KBM-7 (cell line): ENCODE measurements around the gene SLC22A31.
"Not testable (repeated sequence)": the region's sequence is repeated elsewhere in the genome, so short reads cannot be mapped to it uniquely, and the experiment has no call there.

Source experiments
- DNase-seq: peaks from one replicate; pipeline ENCODE4 v3.0.0-alpha.2; 2015
- in situ Hi-C: fragments of 300-500 bp; cut with MboI; formaldehyde crosslinking; loops from 2 replicates; pipeline ENCODE4 v1.14.3; 2020; ENCODE audit warnings: low sequenced_read_pairs, low pct_unique_long_range_greater_than_20kb, mixed read lengths

The SLC22A31 gene

DNA sequence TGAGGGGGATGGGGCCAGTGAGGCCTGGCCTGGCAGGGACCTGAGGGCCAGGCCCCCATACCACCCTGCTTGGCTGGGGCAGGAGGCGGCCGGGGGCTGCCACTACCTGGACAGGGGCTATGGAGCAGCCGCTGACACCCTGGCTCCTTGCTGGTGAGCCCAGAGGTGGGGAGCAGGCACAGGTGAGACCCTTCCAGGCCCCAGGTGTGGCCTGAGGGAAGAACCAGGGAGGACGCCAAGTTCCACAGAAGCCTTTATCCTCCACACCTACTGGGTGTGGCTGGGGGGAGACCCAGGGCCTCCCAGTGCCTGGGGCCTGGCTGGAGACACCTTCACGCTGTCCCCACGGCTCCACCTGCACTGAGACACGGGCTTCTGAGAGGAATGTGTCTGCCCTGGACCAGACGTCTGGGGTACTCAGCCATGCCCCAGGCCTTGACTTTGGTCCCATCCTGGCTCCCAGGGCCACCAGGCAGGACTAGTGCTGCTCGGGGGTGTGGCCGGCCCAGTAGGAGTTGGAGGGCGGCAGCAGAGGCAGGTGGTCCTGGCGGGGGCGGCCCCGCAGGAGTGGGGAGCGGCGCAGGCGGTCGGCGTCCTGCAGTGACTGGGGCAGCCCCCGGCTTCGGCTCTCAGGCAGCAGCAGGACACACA, 4.7 kb downstream of the SLC22A31 start:
- in situ Hi-C loops: no loop called here
- DNase-seq: no peak

DNA sequence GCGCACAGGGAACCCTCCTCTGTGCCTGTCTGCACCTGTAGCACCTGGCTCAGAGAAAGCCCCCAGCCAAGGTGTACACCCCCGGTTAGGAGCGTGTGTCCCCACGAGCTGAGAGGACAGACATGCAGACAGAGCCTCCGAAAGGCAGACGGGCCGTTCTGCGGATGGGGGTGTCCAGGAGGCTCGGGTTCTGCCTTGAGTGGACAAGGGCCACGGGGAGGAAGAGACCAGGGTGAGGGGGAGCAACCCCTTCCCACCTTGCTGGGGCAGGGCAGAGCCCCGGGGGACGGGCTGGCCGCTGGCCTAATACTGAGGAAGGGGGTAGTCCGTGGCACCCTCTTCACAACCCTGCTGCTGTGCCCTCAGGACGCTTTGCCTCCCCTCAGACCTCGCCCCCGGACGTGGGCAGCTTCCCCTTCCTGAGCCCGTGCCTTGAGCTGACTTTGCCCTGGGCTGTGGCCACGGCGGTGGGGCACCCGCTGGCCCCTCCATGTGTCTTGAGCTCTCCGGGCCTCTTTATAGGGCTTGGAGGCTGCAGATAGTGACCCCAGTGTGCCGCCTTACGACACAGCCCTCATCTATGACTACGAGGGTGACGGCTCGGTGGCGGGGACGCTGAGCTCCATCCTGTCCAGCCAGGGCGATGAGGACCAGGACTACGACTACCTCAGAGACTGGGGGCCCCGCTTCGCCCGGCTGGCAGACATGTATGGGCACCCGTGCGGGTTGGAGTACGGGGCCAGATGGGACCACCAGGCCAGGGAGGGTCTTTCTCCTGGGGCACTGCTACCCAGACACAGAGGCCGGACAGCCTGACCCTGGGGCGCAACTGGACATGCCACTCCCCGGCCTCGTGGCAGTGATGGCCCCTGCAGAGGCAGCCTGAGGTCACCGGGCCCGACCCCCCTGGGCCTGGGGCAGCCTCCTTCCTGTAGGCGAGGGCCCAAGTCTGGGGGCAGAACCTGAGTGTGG, 5.7 kb downstream of the SLC22A31 start:
- in situ Hi-C loops: no loop called here
- DNase-seq: no peak

- in situ Hi-C loops: no loop called here
- no peak for DNase-seq
Observed at GRCh38 chr16:89193576-89194293, 6.6 kb downstream of the SLC22A31 start.

DNA sequence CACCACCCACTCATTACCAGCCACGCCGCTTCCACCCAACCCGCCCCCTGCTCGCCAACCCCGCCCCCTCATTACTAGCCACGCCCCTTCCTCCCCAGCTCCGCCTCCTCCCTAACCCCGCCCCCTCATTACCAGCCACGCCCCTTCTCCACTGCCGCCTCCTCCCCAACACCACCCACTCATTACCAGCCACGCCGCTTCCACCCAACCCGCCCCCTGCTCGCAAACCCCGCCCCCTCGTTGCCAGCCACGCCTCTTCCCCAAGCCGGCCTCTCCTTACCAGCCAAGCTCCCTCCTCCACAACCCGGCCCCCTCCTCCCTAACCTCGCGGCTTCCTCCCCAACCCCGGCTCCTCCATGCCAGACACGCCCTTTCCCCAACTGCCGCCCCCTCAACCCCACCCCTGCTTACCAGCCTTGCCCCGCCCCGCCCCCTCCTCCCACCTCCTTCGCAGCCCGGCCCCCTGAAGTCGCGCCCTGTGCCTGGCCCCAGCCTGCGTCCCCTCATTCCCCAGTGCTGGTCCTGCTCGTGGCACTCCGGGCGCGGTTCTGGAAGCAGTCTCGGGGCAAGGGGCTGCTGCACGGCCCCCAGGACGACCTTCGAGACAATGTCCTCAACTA, 7.3 kb downstream of the SLC22A31 start:
- in situ Hi-C loops: no loop called here
- DNase-seq: peak; percentile 69

GRCh38 chr16:89192186-89192955, 8.0 kb downstream of the SLC22A31 start:
- in situ Hi-C loops: not testable (repeated sequence)
- peak; percentile 90 for DNase-seq

- no peak for DNase-seq
- in situ Hi-C loops: no loop called here
Observed at GRCh38 chr16:89191901-89192185, 8.5 kb downstream of the SLC22A31 start.

GRCh38 chr16:89191033-89191900, 9.1 kb downstream of the SLC22A31 start:
- in situ Hi-C loops: no loop called here
- DNase-seq: no peak

DNA sequence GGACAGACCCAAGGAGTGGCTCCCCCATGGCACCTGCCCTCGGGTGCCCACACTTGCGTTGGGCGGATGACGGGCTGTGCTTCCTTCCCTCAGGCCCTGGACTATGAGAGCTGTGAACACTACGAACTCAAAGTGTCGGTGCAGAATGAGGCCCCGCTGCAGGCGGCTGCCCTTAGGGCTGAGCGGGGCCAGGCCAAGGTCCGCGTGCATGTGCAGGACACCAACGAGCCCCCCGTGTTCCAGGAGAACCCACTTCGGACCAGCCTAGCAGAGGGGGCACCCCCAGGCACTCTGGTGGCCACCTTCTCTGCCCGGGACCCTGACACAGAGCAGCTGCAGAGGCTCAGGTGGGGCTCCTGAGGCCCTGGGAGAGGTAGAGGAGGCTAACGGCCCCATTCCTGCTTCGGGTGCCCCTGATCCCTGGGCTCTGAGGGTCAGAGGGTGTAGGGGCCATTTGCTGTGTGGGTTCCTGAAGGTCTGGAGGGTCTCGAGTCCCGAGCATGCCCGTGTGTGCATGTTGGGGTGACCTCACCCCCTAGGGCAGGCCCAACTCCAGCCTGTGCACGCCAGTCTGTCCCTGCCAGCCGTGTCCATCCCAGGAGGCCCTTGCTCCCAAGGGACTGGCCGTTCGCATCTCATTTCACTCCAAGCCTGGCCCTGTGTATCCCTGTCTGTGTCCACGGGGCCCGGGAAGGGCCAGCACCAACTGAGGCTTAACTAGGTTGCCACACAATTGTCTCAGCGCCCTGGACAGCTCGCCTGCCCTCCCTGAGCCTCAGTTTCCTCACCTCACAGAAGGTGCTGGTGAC, 10.0 kb downstream of the SLC22A31 start:
- DNase-seq: no peak
- in situ Hi-C loops: no loop called here

DNA sequence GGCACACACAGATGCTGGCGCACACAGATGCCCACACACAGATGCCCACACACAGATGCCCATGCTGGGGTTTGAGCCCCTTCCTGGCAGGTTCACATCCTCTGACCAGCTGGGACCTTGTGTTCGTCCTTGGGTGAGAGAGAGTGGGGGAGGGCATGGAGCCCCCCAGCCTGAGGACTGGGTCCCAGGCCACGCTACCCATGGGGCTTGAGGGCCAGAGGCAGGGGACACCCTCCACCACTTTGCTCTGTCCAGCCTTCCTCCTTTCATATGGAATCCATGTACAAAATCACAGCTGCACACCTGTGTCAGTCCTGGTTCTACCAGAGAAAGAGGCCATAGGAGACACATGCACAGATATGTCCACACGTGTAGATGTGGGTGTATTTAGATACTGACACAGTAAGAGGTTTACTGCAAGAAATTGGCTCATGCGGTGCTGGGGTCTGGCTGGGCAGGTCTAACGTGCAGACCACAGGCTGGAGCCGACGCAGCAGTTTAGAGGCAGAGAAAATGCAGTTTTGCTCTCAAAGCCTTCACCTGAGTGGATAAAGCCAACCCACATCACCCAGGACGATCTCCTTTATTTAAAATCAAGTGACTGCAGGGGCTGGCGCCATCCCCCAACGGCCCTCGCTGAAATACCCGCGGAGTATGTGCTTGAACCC, 10.8 kb downstream of the SLC22A31 start:
- no peak for DNase-seq
- in situ Hi-C loops: no loop called here

DNA sequence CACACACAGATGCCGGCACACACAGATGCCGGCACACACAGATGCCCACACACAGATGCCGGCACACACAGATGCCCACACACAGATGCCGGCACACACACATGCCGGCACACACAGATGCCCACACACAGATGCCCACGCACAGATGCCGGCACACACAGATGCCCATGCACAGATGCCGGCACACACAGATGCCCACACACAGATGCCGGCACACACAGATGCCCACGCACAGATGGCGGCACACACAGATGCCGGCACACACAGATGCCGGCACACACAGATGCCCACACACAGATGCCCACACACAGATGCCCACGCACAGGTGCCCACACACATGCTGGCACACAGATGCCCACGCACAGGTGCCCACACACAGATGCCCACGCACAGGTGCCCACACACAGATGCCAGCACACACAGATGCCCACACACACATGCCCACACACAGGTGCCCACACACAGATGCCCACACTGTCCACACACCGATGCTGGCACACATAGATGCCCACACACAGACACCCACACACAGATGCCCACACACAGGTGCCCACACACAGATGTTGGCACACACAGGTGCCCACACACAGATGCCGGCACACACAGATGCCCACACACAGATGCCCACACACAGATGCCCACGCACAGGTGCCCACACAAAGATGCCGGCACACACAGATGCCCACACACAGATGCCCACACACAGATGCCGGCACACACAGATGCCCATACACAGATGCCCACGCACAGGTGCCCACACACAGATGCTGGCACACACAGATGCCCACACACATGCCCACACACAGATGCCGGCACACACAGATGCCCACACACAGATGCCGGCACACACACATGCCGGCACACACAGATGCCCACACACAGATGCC, 11.6 kb downstream of the SLC22A31 start:
- DNase-seq, in situ Hi-C loops: not testable (repeated sequence)

GRCh38 chr16:89187770-89188392, 12.5 kb downstream of the SLC22A31 start:
- in situ Hi-C loops: no loop called here
- DNase-seq: no peak

DNA sequence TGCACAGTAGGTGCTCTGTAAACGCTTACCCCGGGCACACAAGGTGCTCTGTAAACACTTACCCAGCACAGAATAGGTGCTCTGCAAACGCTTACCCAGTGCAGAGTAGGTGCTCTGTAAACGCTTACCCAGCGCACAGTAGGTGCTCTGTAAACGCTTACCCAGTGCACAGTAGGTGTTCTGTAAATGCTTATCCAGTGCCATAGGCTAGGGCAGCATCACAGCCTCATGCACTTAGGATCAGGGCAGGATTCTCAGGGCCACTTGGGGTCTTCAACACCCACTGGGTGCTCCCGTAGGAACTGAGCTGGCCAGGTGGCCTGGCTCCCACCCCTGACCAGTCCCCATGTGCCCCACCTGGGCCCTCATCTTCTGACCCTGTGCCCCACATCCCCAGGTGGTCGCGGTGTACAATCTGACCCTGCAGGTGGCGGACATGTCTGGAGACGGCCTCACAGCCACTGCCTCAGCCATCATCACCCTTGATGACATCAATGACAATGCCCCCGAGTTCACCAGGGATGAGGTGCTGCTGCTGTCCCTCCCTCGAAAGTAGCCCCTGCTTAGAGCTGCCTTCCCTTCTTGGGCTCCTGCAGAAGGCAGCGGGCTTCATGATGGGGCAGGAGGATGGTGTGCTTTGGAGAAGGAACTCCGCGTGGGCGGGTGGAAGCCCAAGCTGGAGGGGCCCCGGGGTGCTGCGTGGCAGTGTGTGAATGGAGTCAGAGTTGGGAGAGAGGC, 13.1 kb downstream of the SLC22A31 start:
- in situ Hi-C loops: no loop called here
- DNase-seq: peak; percentile 54

DNA sequence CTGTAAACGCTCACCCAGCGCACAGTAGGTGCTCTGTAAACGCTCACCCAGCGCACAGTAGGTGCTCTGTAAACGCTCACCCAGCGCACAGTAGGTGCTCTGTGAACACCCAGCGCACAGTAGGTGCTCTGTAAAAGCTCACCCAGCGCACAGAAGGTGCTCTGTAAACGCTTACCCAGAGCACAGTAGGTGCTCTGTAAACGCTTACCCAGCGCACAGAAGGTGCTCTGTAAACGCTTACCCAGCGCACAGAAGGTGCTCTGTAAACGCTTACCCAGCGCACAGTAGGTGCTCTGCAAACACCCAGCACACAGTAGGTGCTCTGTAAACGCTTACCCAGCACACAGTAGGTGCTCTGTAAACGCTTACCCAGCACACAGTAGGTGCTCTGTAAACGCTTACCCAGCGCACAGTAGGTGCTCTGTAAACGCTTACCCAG, 13.7 kb downstream of the SLC22A31 start:
- DNase-seq, in situ Hi-C loops: not testable (repeated sequence)

GRCh38 chr16:89185887-89186592, 14.3 kb downstream of the SLC22A31 start:
- DNase-seq, in situ Hi-C loops: not testable (repeated sequence)
